Common myeloid progenitor, CD34-positive (primary cell): ENCODE data around the gene MTHFD2L.

Experiments used
- CTCF ChIA-PET: fragments of 350-600 bp; sonication (Branson Sonifier 250); formaldehyde crosslinking; loops from one replicate; lab custom pipeline; 2021; ENCODE audit warnings: antibody characterized with exemption; lab: Charles Lee
- POLR2A ChIA-PET: fragments of 350-600 bp; sonication (Branson Sonifier 250); formaldehyde crosslinking; loops from one replicate; lab custom pipeline; 2021; ENCODE audit warnings: antibody characterized with exemption; lab: Charles Lee
- DNase-seq, 3 donors: peaks; one replicate each; pipeline versions ENCODE4 v3.0.0 to v3.0.0-alpha.2; 2013
- H3K27ac ChIP-seq, 2 experiments: 1 replicate in 1 of 2; 2 replicates in 1 of 2; pipeline ENCODE4 v1.7.0; 2013; ENCODE audit warnings: inconsistent platforms in 2 of 2, low read length in 2 of 2, mild to moderate bottlenecking in 2 of 2, low read depth in 1 of 2, moderate library complexity in 1 of 2; ENCODE audit not compliant: severe bottlenecking in 2 of 2, insufficient read depth in 1 of 2, poor library complexity in 1 of 2
- H3K27me3 ChIP-seq, 5 experiments: replicated peaks in 2 of 5; 1 replicate in 3 of 5; 2 replicates in 2 of 5; pipeline versions ENCODE4 v1.6.1 to v1.7.0; 2013; ENCODE audit warnings: low read length in 4 of 5, mild to moderate bottlenecking in 2 of 5, moderate library complexity in 2 of 5, inconsistent platforms in 1 of 5; ENCODE audit not compliant: insufficient read depth in 5 of 5, control insufficient read depth in 4 of 5
- H3K36me3 ChIP-seq, 4 experiments: 1 replicate in 2 of 4; 2 replicates in 2 of 4; pipeline versions ENCODE4 v1.6.1 to v1.7.0; 2013; ENCODE audit warnings: low read length in 3 of 4, control low read depth in 1 of 4, mild to moderate bottlenecking in 1 of 4; ENCODE audit not compliant: control insufficient read depth in 4 of 4, insufficient read depth in 4 of 4
- H3K4me1 ChIP-seq, 4 experiments: 1 replicate in 3 of 4; 2 replicates in 1 of 4; pipeline versions ENCODE4 v1.6.1 to v1.7.1; 2013; ENCODE audit warnings: low read length in 3 of 4, mild to moderate bottlenecking in 3 of 4, control low read depth in 1 of 4, inconsistent platforms in 1 of 4, moderate library complexity in 1 of 4; ENCODE audit not compliant: control insufficient read depth in 4 of 4, insufficient read depth in 4 of 4; ENCODE audit errors: control extremely low read depth in 1 of 4
- H3K4me3 ChIP-seq, 7 experiments: 1 replicate in 4 of 7; 2 replicates in 3 of 7; pipeline versions ENCODE4 v1.5.1 to v1.7.0; 2013; ENCODE audit warnings: mild to moderate bottlenecking in 7 of 7, low read length in 6 of 7, moderate library complexity in 6 of 7, inconsistent platforms in 2 of 7, low read depth in 2 of 7, control low read depth in 1 of 7; ENCODE audit not compliant: insufficient read depth in 4 of 7, control insufficient read depth in 1 of 7; ENCODE audit errors: extremely low read depth in 1 of 7
- H3K9me3 ChIP-seq, 5 experiments: 1 replicate in 4 of 5; 2 replicates in 1 of 5; pipeline versions ENCODE4 v1.6.1 to v1.7.1; 2013; ENCODE audit warnings: low read length in 4 of 5, mild to moderate bottlenecking in 2 of 5, inconsistent platforms in 1 of 5, low read depth in 1 of 5, moderate library complexity in 1 of 5; ENCODE audit not compliant: control insufficient read depth in 4 of 5, insufficient read depth in 2 of 5; ENCODE audit errors: control extremely low read depth in 1 of 5
- WGBS: methylation state at CpG from one replicate; pipeline ENCODE4 v1.1.5; 2013; ENCODE audit not compliant: insufficient coverage; 5-methylcytosine and 5-hydroxymethylcytosine counted together

MTHFD2L gene

GRCh38 chr4:74197080-74197479 lies 39.2 kb downstream of the MTHFD2L start:
- Histone ChIP-seq H3K4me1 (no peaks in the 10 kb centered on the region), H3K9me3 (peaks cover 0 to 2% (median 0%) of the 10 kb centered on the region in 5 experiments), H3K36me3 (peaks cover 0 to 3% (median under 1%) of the 10 kb centered on the region in 4 experiments), H3K27me3 (no peaks in the 10 kb centered on the region), H3K4me3 (no peak overlapping the region), H3K27ac (no peak overlapping the region)
- POLR2A ChIA-PET: no interaction called here
- WGBS: no CpG with 5 or more reads among the region's 1 CpG
- CTCF ChIA-PET: no interaction called here
- DNase-seq: peak in 1 of 3 donors; percentile 6

- DNase-seq: no peak
- peaks cover 6 to 16% (median 12%) of the 10 kb centered on the region in 4 experiments for H3K4me1 ChIP-seq
- no peaks in the 10 kb centered on the region for H3K9me3 ChIP-seq
- POLR2A ChIA-PET: no interaction called here
- WGBS: 75% methylated on average over 4 of the region's 5 CpGs
- H3K4me3 ChIP-seq: no peak overlapping the region
- no peaks in the 10 kb centered on the region for H3K27me3 ChIP-seq
- H3K27ac ChIP-seq: no peak overlapping the region
- CTCF ChIA-PET: interaction anchor here (0.7 to 1.2 kb wide), 3 partner anchors 8 to 473 kb away, joined by 3 to 4 read pairs (median 3); no protein-coding TSS in a partner anchor
- H3K36me3 ChIP-seq: peaks cover 0 to 6% (median 2%) of the 10 kb centered on the region in 4 experiments
Observed at GRCh38 chr4:74202062-74202586, 44.2 kb downstream of the MTHFD2L start.

GRCh38 chr4:74203467-74203866 lies 45.5 kb downstream of the MTHFD2L start:
- no peak for DNase-seq
- ChIA-PET CTCF (interaction anchor here (1.0 to 1.2 kb wide), 2 partner anchors 9 to 471 kb away, joined by 3 read pairs; no protein-coding TSS in a partner anchor), POLR2A (no interaction called here)
- peaks cover 0 to 6% (median 2%) of the 10 kb centered on the region in 4 experiments for H3K36me3 ChIP-seq
- H3K27ac ChIP-seq: no peak overlapping the region
- peaks cover 6 to 19% (median 12%) of the 10 kb centered on the region in 4 experiments for H3K4me1 ChIP-seq
- H3K27me3 ChIP-seq: no peaks in the 10 kb centered on the region
- no peaks in the 10 kb centered on the region for H3K9me3 ChIP-seq
- H3K4me3 ChIP-seq: no peak overlapping the region
- 100% methylated on average over 2 of the region's 3 CpGs for WGBS

GRCh38 chr4:74205046-74205445 lies 47.1 kb downstream of the MTHFD2L start:
- WGBS: 33% methylated on average over 1 of the region's 4 CpGs
- peaks cover 6 to 19% (median 12%) of the 10 kb centered on the region in 4 experiments for H3K4me1 ChIP-seq
- no peaks in the 10 kb centered on the region for H3K9me3 ChIP-seq
- H3K36me3 ChIP-seq: peaks cover 0 to 6% (median 2%) of the 10 kb centered on the region in 4 experiments
- no peak overlapping the region for H3K4me3 ChIP-seq
- H3K27ac ChIP-seq: no peak overlapping the region
- no peaks in the 10 kb centered on the region for H3K27me3 ChIP-seq
- DNase-seq: no peak
- POLR2A ChIA-PET: no interaction called here
- CTCF ChIA-PET: interaction anchor here (1.4 kb wide), 1 partner anchor 11 kb away, joined by 5 read pairs; no protein-coding TSS in a partner anchor

GRCh38 chr4:74205559-74205958 lies 47.6 kb downstream of the MTHFD2L start:
- peak overlapping the region in 1 of 2 experiments; percentile 79 for H3K27ac ChIP-seq
- no peaks in the 10 kb centered on the region for H3K27me3 ChIP-seq
- no peak for DNase-seq
- peaks cover 0 to 6% (median 2%) of the 10 kb centered on the region in 4 experiments for H3K36me3 ChIP-seq
- peaks cover 6 to 19% (median 12%) of the 10 kb centered on the region in 4 experiments for H3K4me1 ChIP-seq
- peaks cover 0 to 2% (median 0%) of the 10 kb centered on the region in 5 experiments for H3K9me3 ChIP-seq
- ChIA-PET CTCF (interaction anchor here (1.2 to 1.4 kb wide), 2 partner anchors 12 to 95 kb away, joined by 3 to 5 read pairs; no protein-coding TSS in a partner anchor), POLR2A (no interaction called here)
- no peak overlapping the region for H3K4me3 ChIP-seq

GRCh38 chr4:74206088-74206825 lies 48.3 kb downstream of the MTHFD2L start:
- H3K27ac ChIP-seq: peak overlapping the region; percentile 64 to 79
- H3K4me3 ChIP-seq: peak overlapping the region in 5 of 7 experiments; percentile 23 to 69 (median 46)
- H3K36me3 ChIP-seq: peaks cover 0 to 6% (median 2%) of the 10 kb centered on the region in 4 experiments
- ChIA-PET CTCF (interaction anchor here (1.2 to 1.4 kb wide), 2 partner anchors 12 to 94 kb away, joined by 3 to 5 read pairs; no protein-coding TSS in a partner anchor), POLR2A (no interaction called here)
- 63% methylated on average over 3 of the region's 3 CpGs for WGBS
- H3K4me1 ChIP-seq: peaks cover 6 to 19% (median 12%) of the 10 kb centered on the region in 4 experiments
- peak; percentile 45 to 92 (median 85) for DNase-seq
- no peaks in the 10 kb centered on the region for H3K27me3 ChIP-seq
- H3K9me3 ChIP-seq: peaks cover 0 to 5% (median 0%) of the 10 kb centered on the region in 5 experiments
